BLaER1 treated with 17β-estradiol and CSF1 and Interleukin-3, amounts not matched to agents 10 nM and 100 nM (cell line): ENCODE measurements around the gene GNAQ.

Experiments
- H3K27ac ChIP-seq, 11 experiments: shearing (Covaris generic); formaldehyde crosslinking; 2 replicates each; pipeline ENCODE4 v1.8.1; 2022
- H3K27me3 ChIP-seq, 11 experiments: shearing (Covaris generic); formaldehyde crosslinking; 2 replicates each; pipeline ENCODE4 v1.8.1; 2022
- H3K36me3 ChIP-seq, 11 experiments: shearing (Covaris generic); formaldehyde crosslinking; 2 replicates each; pipeline ENCODE4 v1.8.1; 2022
- H3K4me1 ChIP-seq, 10 experiments: shearing (Covaris generic); formaldehyde crosslinking; 2 replicates each; pipeline ENCODE4 v1.8.1; 2022
- H3K4me2 ChIP-seq, 11 experiments: shearing (Covaris generic); formaldehyde crosslinking; 2 replicates each; pipeline ENCODE4 v1.8.1; 2022
- H3K4me3 ChIP-seq, 10 experiments: shearing (Covaris generic); formaldehyde crosslinking; 2 replicates each; pipeline ENCODE4 v1.8.1; 2022
- H3K9ac ChIP-seq, 11 experiments: shearing (Covaris generic); formaldehyde crosslinking; 2 replicates each; pipeline ENCODE4 v1.8.1; 2022
- H3K9me3 ChIP-seq, 11 experiments: shearing (Covaris generic); formaldehyde crosslinking; replicated peaks in 1 of 11; 2 replicates each; pipeline ENCODE4 v1.8.1; 2022
- H4K20me1 ChIP-seq, 11 experiments: shearing (Covaris generic); formaldehyde crosslinking; 2 replicates each; pipeline ENCODE4 v1.8.1; 2022
- Cebpa-rat ChIP-seq, 11 experiments: shearing (Covaris generic); IDR thresholded peaks; 2 replicates each; pipeline ENCODE4 v1.8.1; 2022

The GNAQ gene

DNA sequence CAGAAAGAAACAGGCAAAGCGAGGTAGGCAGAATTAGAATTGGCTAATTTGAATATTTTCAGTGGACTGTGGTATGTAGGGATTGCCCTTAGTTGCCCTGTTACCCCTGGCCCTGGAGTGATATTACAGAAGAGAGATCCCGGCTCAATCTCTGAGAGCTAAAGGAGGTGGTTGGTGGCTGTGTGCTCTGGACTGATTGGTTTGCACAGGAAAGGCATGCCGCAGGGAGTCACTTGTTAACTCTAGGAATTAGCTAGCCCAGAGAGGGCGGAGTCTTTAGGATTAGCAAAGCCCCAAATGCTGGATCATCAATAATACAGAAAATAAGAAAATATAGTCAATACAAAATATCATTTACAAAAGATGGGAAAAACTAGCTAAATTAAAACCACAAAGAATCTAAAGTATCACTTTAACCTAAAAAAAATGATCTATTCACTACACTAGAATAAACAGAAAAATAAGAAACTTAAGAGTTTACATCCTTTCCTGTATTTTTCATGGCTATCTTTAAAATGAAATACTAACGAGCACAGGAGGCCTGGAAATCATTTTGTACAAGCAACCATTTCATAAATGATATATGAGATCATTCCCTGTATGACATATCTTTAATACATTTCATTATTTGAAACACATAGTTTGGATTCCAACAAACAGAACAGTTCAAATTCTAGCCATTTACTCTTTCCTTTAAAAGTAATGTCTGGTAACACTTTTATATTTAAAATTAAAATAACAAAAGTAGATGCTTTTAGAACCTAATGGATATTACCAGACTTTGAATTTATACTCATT, 71.1 kb downstream of the GNAQ start:
- Histone ChIP-seq H3K4me3 (no peak overlapping the region), H4K20me1 (peaks cover 0 to 100% (median 48%) of the 10 kb centered on the region in 11 experiments; a peak in 14 of 22 replicates), H3K4me1 (peaks cover 0 to 62% (median 11%) of the 10 kb centered on the region in 10 experiments; a peak in 13 of 20 replicates), H3K9ac (no peak overlapping the region), H3K27me3 (no peaks in the 10 kb centered on the region), H3K9me3 (peaks cover 0 to 5% (median 0%) of the 10 kb centered on the region in 11 experiments; a peak in 2 of 22 replicates), H3K36me3 (peaks cover 0 to 9% (median 0%) of the 10 kb centered on the region in 11 experiments; a peak in 5 of 22 replicates), H3K4me2 (no peak overlapping the region), H3K27ac (no peak overlapping the region)
- TF ChIP-seq Cebpa-rat (IDR thresholded peaks at IDR 0.05) = no peak

DNA sequence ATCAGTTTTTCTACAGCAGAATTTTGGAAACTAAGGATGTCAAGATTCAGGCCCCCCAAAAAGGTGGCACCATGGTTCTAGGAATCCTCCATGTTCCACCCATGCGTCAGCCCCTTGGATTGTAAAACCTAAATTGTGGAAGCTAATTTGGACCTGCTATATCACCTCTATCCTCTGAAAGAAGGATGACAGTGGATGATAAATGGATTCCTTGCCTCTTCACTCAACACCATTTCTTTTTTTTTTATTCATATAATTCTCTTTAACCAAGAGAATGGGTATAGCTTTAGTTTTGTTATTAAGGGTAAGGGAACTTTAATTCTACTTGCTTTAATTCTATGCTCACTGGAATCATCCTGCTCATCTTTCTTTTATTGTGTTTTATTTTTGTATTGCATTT, 71.8 kb downstream of the GNAQ start:
- Histone ChIP-seq H3K4me3 (no peak overlapping the region), H3K9me3 (peaks cover 0 to 5% (median 0%) of the 10 kb centered on the region in 11 experiments; a peak in 2 of 22 replicates), H3K9ac (no peak overlapping the region), H3K27ac (no peak overlapping the region), H4K20me1 (peaks cover 0 to 100% (median 46%) of the 10 kb centered on the region in 11 experiments; a peak in 14 of 22 replicates), H3K36me3 (peaks cover 0 to 9% (median 0%) of the 10 kb centered on the region in 11 experiments; a peak in 5 of 22 replicates), H3K4me1 (peaks cover 0 to 60% (median 11%) of the 10 kb centered on the region in 10 experiments; a peak in 13 of 20 replicates), H3K27me3 (no peaks in the 10 kb centered on the region), H3K4me2 (no peak overlapping the region)
- TF ChIP-seq Cebpa-rat (IDR thresholded peaks at IDR 0.05) = no peak

DNA sequence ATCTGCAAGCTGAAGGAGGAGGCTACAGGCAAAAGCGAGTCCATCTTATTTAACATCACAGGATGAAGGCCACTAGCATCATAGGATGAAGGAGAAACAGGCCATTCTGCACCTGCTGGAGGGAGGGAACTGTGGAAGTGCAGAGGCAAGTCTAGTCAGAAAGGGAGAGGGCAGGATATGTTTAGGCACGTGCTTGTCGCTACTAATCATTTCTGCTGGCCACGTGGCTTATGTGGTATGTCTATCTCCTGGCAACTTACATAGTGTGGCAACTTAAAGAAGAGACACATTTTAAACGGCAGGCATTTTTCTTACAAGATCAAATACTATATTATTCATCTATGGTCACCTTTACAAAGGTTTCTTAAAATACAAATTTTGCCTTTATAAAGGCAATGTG, 74.0 kb downstream of the GNAQ start:
- H4K20me1 ChIP-seq = peaks cover 0 to 100% (median 53%) of the 10 kb centered on the region in 11 experiments; a peak in 15 of 22 replicates

DNA sequence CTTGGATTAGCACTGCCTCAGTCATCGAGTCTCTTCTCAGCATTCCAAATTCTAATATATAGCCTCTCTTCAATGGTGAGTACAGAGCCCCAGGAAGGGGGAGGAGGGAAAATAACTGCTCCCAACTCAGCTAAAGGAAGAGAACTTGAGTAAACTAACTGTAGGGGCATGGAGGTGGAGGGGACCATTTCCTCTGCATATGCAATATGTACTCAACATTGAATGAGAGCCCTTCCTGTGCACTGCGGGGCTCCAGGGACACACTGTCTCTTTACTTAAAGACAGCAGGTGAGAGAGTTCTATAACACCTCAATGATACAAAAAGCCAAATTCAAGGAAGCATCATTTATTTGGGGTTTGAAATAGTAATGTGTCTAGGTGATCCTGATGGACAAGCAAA, 75.1 kb downstream of the GNAQ start:
- no peak overlapping the region for H3K27ac ChIP-seq
- no peak overlapping the region for H3K9ac ChIP-seq
- H3K4me1 ChIP-seq = peaks cover 0 to 77% (median 14%) of the 10 kb centered on the region in 10 experiments; a peak in 14 of 20 replicates
- H3K36me3 ChIP-seq = peaks cover 0 to 7% (median 0%) of the 10 kb centered on the region in 11 experiments; a peak in 4 of 22 replicates
- H4K20me1 ChIP-seq = peaks cover 0 to 99% (median 53%) of the 10 kb centered on the region in 11 experiments; a peak in 15 of 22 replicates
- no peaks in the 10 kb centered on the region for H3K9me3 ChIP-seq
- H3K4me3 ChIP-seq = no peak overlapping the region
- TF ChIP-seq Cebpa-rat (IDR thresholded peaks at IDR 0.05) = no peak
- no peaks in the 10 kb centered on the region for H3K27me3 ChIP-seq
- no peak overlapping the region for H3K4me2 ChIP-seq

More for the DNA sequence above, 74.0 kb downstream of the GNAQ start:
- no peak overlapping the region for H3K27ac ChIP-seq
- no peak overlapping the region for H3K9ac ChIP-seq
- peaks cover 0 to 5% (median 0%) of the 10 kb centered on the region in 11 experiments; a peak in 4 of 22 replicates for H3K36me3 ChIP-seq
- H3K4me1 ChIP-seq = peaks cover 0 to 80% (median 14%) of the 10 kb centered on the region in 10 experiments; a peak in 14 of 20 replicates
- H3K27me3 ChIP-seq = no peaks in the 10 kb centered on the region
- H3K4me2 ChIP-seq = peak overlapping the region in 6 of 11 experiments; percentile 3 to 53 (median 16); a peak in 7 of 22 replicates
- TF ChIP-seq Cebpa-rat (IDR thresholded peaks at IDR 0.05) = no peak
- no peaks in the 10 kb centered on the region for H3K9me3 ChIP-seq
- H3K4me3 ChIP-seq = no peak overlapping the region

DNA sequence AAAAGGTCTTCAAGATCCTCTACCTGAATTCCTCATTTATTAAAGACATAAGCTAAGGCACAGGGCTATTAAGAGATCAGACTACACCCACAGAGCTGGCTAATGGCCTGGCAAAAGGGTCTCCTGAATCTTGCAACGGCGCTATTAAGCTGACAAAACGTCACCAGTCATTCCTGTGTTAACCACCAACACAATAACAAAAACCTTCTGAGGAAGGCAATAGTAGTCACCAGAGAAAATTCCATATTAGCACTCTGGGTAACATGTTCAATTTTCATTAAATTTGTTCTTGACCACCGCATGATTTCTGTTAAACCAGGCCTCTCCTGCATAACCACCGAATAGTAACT, 77.0 kb downstream of the GNAQ start:
- no peak overlapping the region for H3K4me3 ChIP-seq
- peak overlapping the region in 3 of 11 experiments; percentile 18 to 70 (median 64); a peak in 5 of 22 replicates for H3K4me2 ChIP-seq
- H3K9me3 ChIP-seq = no peaks in the 10 kb centered on the region
- no peak overlapping the region for H3K27ac ChIP-seq
- peaks cover 0 to 99% (median 50%) of the 10 kb centered on the region in 11 experiments; a peak in 15 of 22 replicates for H4K20me1 ChIP-seq
- H3K36me3 ChIP-seq = peaks cover 0 to 10% (median 0%) of the 10 kb centered on the region in 11 experiments; a peak in 3 of 22 replicates
- no peaks in the 10 kb centered on the region for H3K27me3 ChIP-seq
- H3K9ac ChIP-seq = no peak overlapping the region
- TF ChIP-seq Cebpa-rat (IDR thresholded peaks at IDR 0.05) = no peak
- H3K4me1 ChIP-seq = peaks cover 7 to 83% (median 22%) of the 10 kb centered on the region in 10 experiments; a peak in 19 of 20 replicates

DNA sequence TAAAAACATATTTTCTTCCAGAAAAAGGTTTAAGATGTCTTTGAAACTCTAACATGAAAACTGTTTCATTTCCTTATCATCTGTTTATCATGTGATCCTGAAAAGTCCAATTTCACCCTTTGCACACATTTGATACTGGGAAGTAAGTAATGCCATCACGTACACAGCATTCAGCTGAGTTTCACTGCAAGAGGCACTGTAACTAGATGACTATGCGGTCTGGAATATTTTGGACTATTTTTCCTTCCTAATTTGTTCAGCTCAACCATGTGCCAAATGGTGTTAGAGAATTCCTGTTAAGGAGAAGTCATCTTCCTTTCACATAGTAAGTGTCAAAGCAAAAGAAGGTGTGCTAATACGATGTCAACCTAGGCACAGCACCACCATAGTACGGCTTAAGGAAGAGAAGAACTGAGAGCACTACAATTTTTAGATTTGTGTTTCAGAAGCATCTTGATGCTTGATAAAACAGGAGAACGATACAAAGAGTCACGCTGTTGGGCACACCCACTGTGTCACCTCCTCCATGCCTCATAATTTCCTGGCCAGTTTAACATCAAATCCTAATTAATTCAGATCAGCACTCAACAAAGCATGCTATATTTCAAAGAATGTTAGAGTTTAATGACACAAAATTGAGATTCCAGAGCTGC, 77.5 kb downstream of the GNAQ start:
- H3K4me1 ChIP-seq = peaks cover 7 to 88% (median 22%) of the 10 kb centered on the region in 10 experiments; a peak in 19 of 20 replicates
- H4K20me1 ChIP-seq = peaks cover 4 to 99% (median 53%) of the 10 kb centered on the region in 11 experiments; a peak in 16 of 22 replicates
- H3K27me3 ChIP-seq = no peaks in the 10 kb centered on the region
- no peak overlapping the region for H3K9ac ChIP-seq
- H3K4me3 ChIP-seq = no peak overlapping the region
- no peaks in the 10 kb centered on the region for H3K9me3 ChIP-seq
- H3K27ac ChIP-seq = peak overlapping the region in 1 of 11 experiments; percentile 15; a peak in 1 of 22 replicates
- H3K36me3 ChIP-seq = peaks cover 0 to 10% (median 0%) of the 10 kb centered on the region in 11 experiments; a peak in 3 of 22 replicates
- H3K4me2 ChIP-seq = peak overlapping the region in 3 of 11 experiments; percentile 18 to 70 (median 64); a peak in 6 of 22 replicates
- no peak for TF ChIP-seq Cebpa-rat (IDR thresholded peaks at IDR 0.05)

DNA sequence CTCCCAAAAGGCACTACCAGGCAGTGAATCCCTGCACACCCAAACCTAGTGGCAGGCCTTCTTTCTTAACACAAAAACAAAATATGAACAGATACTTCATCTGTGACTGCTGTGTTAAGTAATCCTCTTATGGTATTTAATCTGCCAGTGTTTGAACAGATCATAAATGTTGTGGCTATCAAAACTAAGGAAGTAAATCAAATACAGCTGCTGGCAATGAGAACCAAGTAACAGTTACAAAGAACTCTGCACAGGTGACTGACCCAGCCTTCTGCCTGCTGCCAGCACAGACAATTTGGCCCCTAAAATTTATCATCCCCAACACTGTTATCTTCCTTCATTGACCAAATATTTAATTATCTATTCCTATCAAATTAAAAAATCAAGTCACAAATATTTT, 78.0 kb downstream of the GNAQ start:
- no peak overlapping the region for H3K4me3 ChIP-seq
- H3K9me3 ChIP-seq = no peaks in the 10 kb centered on the region
- peak overlapping the region in 1 of 11 experiments; percentile 15; a peak in 1 of 22 replicates for H3K27ac ChIP-seq
- no peaks in the 10 kb centered on the region for H3K27me3 ChIP-seq
- H3K4me1 ChIP-seq = peaks cover 7 to 88% (median 22%) of the 10 kb centered on the region in 10 experiments; a peak in 19 of 20 replicates
- no peak overlapping the region for H3K9ac ChIP-seq
- H3K36me3 ChIP-seq = peaks cover 0 to 10% (median 0%) of the 10 kb centered on the region in 11 experiments; a peak in 3 of 22 replicates
- no peak for TF ChIP-seq Cebpa-rat (IDR thresholded peaks at IDR 0.05)
- H4K20me1 ChIP-seq = peaks cover 4 to 99% (median 55%) of the 10 kb centered on the region in 11 experiments; a peak in 16 of 22 replicates
- peak overlapping the region in 3 of 11 experiments; percentile 18 to 70 (median 64); a peak in 5 of 22 replicates for H3K4me2 ChIP-seq

DNA sequence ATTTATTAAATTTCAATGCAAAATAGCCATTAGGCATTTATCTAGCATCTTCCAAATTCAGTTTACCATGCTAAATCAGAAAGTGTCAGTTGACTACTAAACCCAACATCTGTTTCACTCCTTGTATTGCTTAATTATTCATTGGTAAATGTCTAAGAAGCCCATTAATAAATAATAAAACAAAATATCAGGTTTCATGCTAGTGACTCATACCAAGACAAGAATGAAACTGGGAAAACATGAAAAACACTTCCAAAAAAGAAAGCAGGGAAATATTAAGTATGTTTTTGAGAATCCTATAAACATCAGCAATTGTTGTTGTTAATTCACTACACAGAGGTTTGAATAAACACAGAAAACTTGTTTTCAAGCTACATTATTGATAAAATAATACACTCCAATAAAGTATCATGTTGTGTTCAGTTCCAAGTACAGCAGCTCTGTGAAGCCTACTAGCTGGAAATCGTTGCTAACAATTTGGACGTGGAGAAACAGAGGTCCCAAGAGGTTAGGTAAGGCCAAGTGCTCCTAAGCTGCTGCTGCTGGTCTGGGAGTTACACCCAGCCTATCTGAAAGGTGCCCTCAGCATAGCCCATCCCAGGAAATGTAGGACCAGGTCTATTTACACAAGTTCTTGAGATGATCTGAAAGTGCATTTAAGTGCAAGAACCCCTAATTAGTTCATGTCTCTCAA, 78.8 kb downstream of the GNAQ start:
- H3K36me3 ChIP-seq = peaks cover 0 to 13% (median 0%) of the 10 kb centered on the region in 11 experiments; a peak in 3 of 22 replicates
- peaks cover 7 to 88% (median 22%) of the 10 kb centered on the region in 10 experiments; a peak in 19 of 20 replicates for H3K4me1 ChIP-seq
- H3K27ac ChIP-seq = no peak overlapping the region; a peak in 1 of 22 replicates
- peak overlapping the region in 2 of 11 experiments; percentile 64 to 70; a peak in 4 of 22 replicates for H3K4me2 ChIP-seq
- no peaks in the 10 kb centered on the region for H3K27me3 ChIP-seq
- TF ChIP-seq Cebpa-rat (IDR thresholded peaks at IDR 0.05) = no peak
- H3K9ac ChIP-seq = no peak overlapping the region
- H3K4me3 ChIP-seq = no peak overlapping the region
- H4K20me1 ChIP-seq = peaks cover 4 to 98% (median 56%) of the 10 kb centered on the region in 11 experiments; a peak in 16 of 22 replicates
- H3K9me3 ChIP-seq = no peaks in the 10 kb centered on the region
